Liver (tissue), 3 donors: ENCODE results near the gene NXPH4.

ENCODE experiments used
- ATF3 ChIP-seq: IDR thresholded peaks from 2 replicates; pipeline ENCODE4 v1.6.1; 2016; ENCODE audit warnings: antibody characterized with exemption
- CTCF ChIP-seq: fragments of 150-350 bp; IDR thresholded peaks from 2 replicates; pipeline ENCODE4 v1.5.1; 2017; ENCODE audit warnings: improper control_type of control experiment, low read depth, low read length; ENCODE audit not compliant: missing input control
- EGR1 ChIP-seq, 2 donors: IDR thresholded peaks; 2 replicates each; pipeline ENCODE4 v1.6.1; 2016 to 2018; ENCODE audit warnings: antibody characterized with exemption in 2 of 2, low read depth in 2 of 2
- GABPA ChIP-seq, 2 donors: IDR thresholded peaks in 1 of 2; conservative IDR thresholded peaks in 1 of 2; 2 replicates each; pipeline ENCODE4 v1.6.1; 2016; ENCODE audit warnings: antibody characterized with exemption in 2 of 2, mild to moderate bottlenecking in 1 of 2, moderate library complexity in 1 of 2
- HNF4A ChIP-seq, 2 donors: conservative IDR thresholded peaks; 2 replicates each; pipeline ENCODE4 v1.6.1; 2016; ENCODE audit warnings: antibody characterized with exemption in 2 of 2, mild to moderate bottlenecking in 2 of 2
- HNF4G ChIP-seq: IDR thresholded peaks from 2 replicates; pipeline ENCODE4 v1.6.1; 2016; ENCODE audit warnings: antibody characterized with exemption
- JUND ChIP-seq, 2 donors: IDR thresholded peaks; 2 replicates each; pipeline ENCODE4 v1.6.1; 2016; ENCODE audit warnings: antibody characterized with exemption in 2 of 2
- MAX ChIP-seq: IDR thresholded peaks from 2 replicates; pipeline ENCODE4 v1.6.1; 2016; ENCODE audit warnings: antibody characterized with exemption
- RAD21 ChIP-seq, 2 donors: IDR thresholded peaks; 2 replicates each; pipeline ENCODE4 v1.6.1; 2016; ENCODE audit warnings: antibody characterized with exemption in 2 of 2, mild to moderate bottlenecking in 2 of 2
- REST ChIP-seq: IDR thresholded peaks from 2 replicates; pipeline ENCODE4 v1.6.1; 2016; ENCODE audit warnings: antibody characterized with exemption, mild to moderate bottlenecking
- RXRA ChIP-seq, 2 donors: IDR thresholded peaks; 2 replicates each; pipeline ENCODE4 v1.6.1; 2017 to 2018; ENCODE audit warnings: antibody characterized with exemption in 2 of 2, mild to moderate bottlenecking in 1 of 2
- SP1 ChIP-seq: IDR thresholded peaks from 2 replicates; pipeline ENCODE4 v1.6.1; 2018; ENCODE audit warnings: antibody characterized with exemption, mild to moderate bottlenecking
- TAF1 ChIP-seq: conservative IDR thresholded peaks from 2 replicates; pipeline ENCODE4 v1.6.1; 2016; ENCODE audit warnings: antibody characterized with exemption, mild to moderate bottlenecking
- ZBTB33 ChIP-seq: IDR thresholded peaks from 2 replicates; pipeline ENCODE4 v1.6.1; 2016; ENCODE audit warnings: antibody characterized with exemption
- donor health status: healthy.
- donor health status: healthy.

GRCh38 chr12:57201631-57202030 is 15.0 kb upstream of the NXPH4 start:
- TF ChIP-seq RXRA (IDR thresholded peaks at IDR 0.05) = no peak
- TF ChIP-seq CTCF = no peak
- TF ChIP-seq EGR1 (IDR thresholded peaks at IDR 0.05; ENCODE audit: low read depth in 2 of 2) = no peak
- TF ChIP-seq JUND (IDR thresholded peaks at IDR 0.05) = no peak
- no peak for TF ChIP-seq TAF1
- TF ChIP-seq SP1 = no peak
- TF ChIP-seq HNF4G = no peak
- no peak for TF ChIP-seq GABPA (IDR thresholded peaks at IDR 0.05 in 1 of 2, conservative IDR thresholded peaks at IDR 0.05 in 1 of 2)
- TF ChIP-seq RAD21 (IDR thresholded peaks at IDR 0.05) = no peak
- TF ChIP-seq HNF4A (conservative IDR thresholded peaks at IDR 0.05) = no peak
- TF ChIP-seq REST = no peak
- no peak for TF ChIP-seq ATF3
- no peak for TF ChIP-seq ZBTB33
- no peak for TF ChIP-seq MAX
